Ishikawa (cell line): ENCODE results near the gene LDLRAP1.
A peak's percentile ranks its signal among the peaks of the same experiment; 100 is the strongest.

Source experiments
- CEBPB ChIP-seq: IDR thresholded peaks from 2 replicates; pipeline ENCODE4 v1.6.1; 2012
- CREB1 ChIP-seq: IDR thresholded peaks from 2 replicates; pipeline ENCODE4 v1.6.1; 2012; ENCODE audit warnings: low read depth
- EGR1 ChIP-seq: IDR thresholded peaks from 2 replicates; pipeline ENCODE4 v1.6.1; 2012
- EP300 ChIP-seq: IDR thresholded peaks from 2 replicates; pipeline ENCODE4 v1.6.1; 2012; ENCODE audit warnings: borderline replicate concordance
- RAD21 ChIP-seq: IDR thresholded peaks from 2 replicates; pipeline ENCODE4 v1.6.1; 2012; ENCODE audit warnings: low read depth
- TAF1 ChIP-seq: IDR thresholded peaks from 2 replicates; pipeline ENCODE4 v1.6.1; 2012; ENCODE audit warnings: low read depth, mild to moderate bottlenecking
- TCF12 ChIP-seq: IDR thresholded peaks from 2 replicates; pipeline ENCODE4 v1.6.1; 2012; ENCODE audit warnings: low read depth
- TEAD4 ChIP-seq: IDR thresholded peaks from 2 replicates; pipeline ENCODE4 v1.6.1; 2012
- YY1 ChIP-seq: IDR thresholded peaks from 2 replicates; pipeline ENCODE4 v1.6.1; 2012; ENCODE audit warnings: low read depth
- TF ChIP-seq, protein P1 (sequence below): IDR thresholded peaks from 2 replicates; pipeline ENCODE4 v1.6.1; 2012; ENCODE audit warnings: low read depth, mild to moderate bottlenecking
- TF ChIP-seq, protein P2 (sequence below): IDR thresholded peaks from 2 replicates; pipeline ENCODE4 v1.6.1; 2012

DNA sequence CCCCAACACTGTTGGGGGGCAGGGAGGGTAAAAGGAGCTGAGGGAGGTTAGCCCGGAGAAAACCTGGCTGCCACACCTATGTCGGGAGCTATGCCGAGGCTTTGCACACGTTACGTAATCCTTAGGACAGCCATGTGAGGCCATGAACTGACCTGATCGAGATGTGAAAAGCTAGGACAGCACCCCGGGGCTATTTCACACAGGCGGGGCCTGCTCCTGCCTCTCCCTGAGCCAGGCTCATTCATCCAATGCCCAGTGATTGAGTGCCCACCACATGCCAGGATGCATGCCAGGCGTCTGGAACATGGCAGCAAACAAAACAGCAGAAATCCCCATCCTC is 30.2 kb downstream of the LDLRAP1 start:
- TF ChIP-seq EGR1 (no peak), TCF12 (no peak), EP300 (no peak), YY1 (no peak), RAD21 (no peak), CREB1 (no peak), TEAD4 (no peak), TAF1 (no peak), CEBPB (peak; percentile 25; the same call in 1 of the 2 replicates)
- TF ChIP-seq, protein P1, sequence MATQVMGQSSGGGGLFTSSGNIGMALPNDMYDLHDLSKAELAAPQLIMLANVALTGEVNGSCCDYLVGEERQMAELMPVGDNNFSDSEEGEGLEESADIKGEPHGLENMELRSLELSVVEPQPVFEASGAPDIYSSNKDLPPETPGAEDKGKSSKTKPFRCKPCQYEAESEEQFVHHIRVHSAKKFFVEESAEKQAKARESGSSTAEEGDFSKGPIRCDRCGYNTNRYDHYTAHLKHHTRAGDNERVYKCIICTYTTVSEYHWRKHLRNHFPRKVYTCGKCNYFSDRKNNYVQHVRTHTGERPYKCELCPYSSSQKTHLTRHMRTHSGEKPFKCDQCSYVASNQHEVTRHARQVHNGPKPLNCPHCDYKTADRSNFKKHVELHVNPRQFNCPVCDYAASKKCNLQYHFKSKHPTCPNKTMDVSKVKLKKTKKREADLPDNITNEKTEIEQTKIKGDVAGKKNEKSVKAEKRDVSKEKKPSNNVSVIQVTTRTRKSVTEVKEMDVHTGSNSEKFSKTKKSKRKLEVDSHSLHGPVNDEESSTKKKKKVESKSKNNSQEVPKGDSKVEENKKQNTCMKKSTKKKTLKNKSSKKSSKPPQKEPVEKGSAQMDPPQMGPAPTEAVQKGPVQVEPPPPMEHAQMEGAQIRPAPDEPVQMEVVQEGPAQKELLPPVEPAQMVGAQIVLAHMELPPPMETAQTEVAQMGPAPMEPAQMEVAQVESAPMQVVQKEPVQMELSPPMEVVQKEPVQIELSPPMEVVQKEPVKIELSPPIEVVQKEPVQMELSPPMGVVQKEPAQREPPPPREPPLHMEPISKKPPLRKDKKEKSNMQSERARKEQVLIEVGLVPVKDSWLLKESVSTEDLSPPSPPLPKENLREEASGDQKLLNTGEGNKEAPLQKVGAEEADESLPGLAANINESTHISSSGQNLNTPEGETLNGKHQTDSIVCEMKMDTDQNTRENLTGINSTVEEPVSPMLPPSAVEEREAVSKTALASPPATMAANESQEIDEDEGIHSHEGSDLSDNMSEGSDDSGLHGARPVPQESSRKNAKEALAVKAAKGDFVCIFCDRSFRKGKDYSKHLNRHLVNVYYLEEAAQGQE = no peak
- TF ChIP-seq, protein P2, sequence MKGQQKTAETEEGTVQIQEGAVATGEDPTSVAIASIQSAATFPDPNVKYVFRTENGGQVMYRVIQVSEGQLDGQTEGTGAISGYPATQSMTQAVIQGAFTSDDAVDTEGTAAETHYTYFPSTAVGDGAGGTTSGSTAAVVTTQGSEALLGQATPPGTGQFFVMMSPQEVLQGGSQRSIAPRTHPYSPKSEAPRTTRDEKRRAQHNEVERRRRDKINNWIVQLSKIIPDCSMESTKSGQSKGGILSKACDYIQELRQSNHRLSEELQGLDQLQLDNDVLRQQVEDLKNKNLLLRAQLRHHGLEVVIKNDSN = no peak
